GM23338 (cell line): ENCODE data around the gene TMCO5A. TPM values are rescaled to one million over a fixed set of nuclear protein-coding genes. Genes with fewer than 3 reads are reported as not detected.

ENCODE experiments used
- ATAC-seq: fragments of 200-7000 bp; cut with Tn5 transposase; 3 replicates; pipeline ENCODE4 v1.9.1; 2020
- DNase-seq: peaks from one replicate; pipeline ENCODE4 v3.0.0-alpha.2; 2015; ENCODE audit warnings: low spot score
- H2AFZ ChIP-seq: fragments of 200-600 bp; sonication (generic); 2 replicates; pipeline ENCODE4 v1.8.0; 2016; ENCODE audit warnings: antibody characterized with exemption, mild to moderate bottlenecking, moderate library complexity
- H3F3A ChIP-seq: fragments of 200-600 bp; sonication (generic); replicated peaks from 2 replicates; pipeline ENCODE4 v1.8.0; 2017; ENCODE audit warnings: antibody characterized with exemption, mixed run types, low read depth
- H3K27ac ChIP-seq: fragments of 200-600 bp; sonication (generic); 2 replicates; pipeline ENCODE4 v1.6.1; 2016; ENCODE audit warnings: low read depth
- H3K27me3 ChIP-seq: fragments of 200-600 bp; sonication (generic); 2 replicates; pipeline ENCODE4 v1.8.0; 2016; ENCODE audit warnings: mild to moderate bottlenecking, mixed run types, moderate library complexity; ENCODE audit not compliant: insufficient read depth
- H3K36me3 ChIP-seq: fragments of 200-600 bp; sonication (generic); 2 replicates; pipeline ENCODE4 v1.8.0; 2016; ENCODE audit warnings: mild to moderate bottlenecking; ENCODE audit not compliant: insufficient read depth
- H3K4me1 ChIP-seq: fragments of 200-600 bp; sonication (generic); 2 replicates; pipeline ENCODE4 v1.8.0; 2016; ENCODE audit warnings: mild to moderate bottlenecking, moderate library complexity; ENCODE audit not compliant: insufficient read depth
- H3K4me2 ChIP-seq: fragments of 200-600 bp; sonication (generic); 2 replicates; pipeline ENCODE4 v1.7.1; 2017; ENCODE audit warnings: mixed run types
- H3K4me3 ChIP-seq: fragments of 200-600 bp; sonication (generic); 2 replicates; pipeline ENCODE4 v1.6.1; 2016; ENCODE audit warnings: mixed run types
- H3K79me2 ChIP-seq: fragments of 200-600 bp; sonication (generic); replicated peaks from 2 replicates; pipeline ENCODE4 v1.8.0; 2017; ENCODE audit warnings: mild to moderate bottlenecking; ENCODE audit not compliant: insufficient read depth
- H3K9me2 ChIP-seq: fragments of 200-600 bp; sonication (generic); 2 replicates; pipeline ENCODE4 v1.8.0; 2017; ENCODE audit not compliant: insufficient read depth
- H4K20me1 ChIP-seq: fragments of 200-600 bp; sonication (generic); replicated peaks from 2 replicates; pipeline ENCODE4 v1.8.0; 2017; ENCODE audit warnings: mild to moderate bottlenecking; ENCODE audit not compliant: insufficient read depth
- H3K27ac Mint-ChIP-seq: 2 replicates; pipeline ENCODE4 v1.8.0; 2020; ENCODE audit warnings: inconsistent platforms, mild to moderate bottlenecking, moderate library complexity, mixed read lengths
- H3K27me3 Mint-ChIP-seq: 3 replicates; pipeline ENCODE4 v1.8.0; 2022; ENCODE audit warnings: low read depth, mild to moderate bottlenecking, moderate library complexity, mixed read lengths, inconsistent platforms; ENCODE audit not compliant: insufficient read depth, poor library complexity
- H3K36me3 Mint-ChIP-seq: 3 replicates; pipeline ENCODE4 v1.8.0; 2021; ENCODE audit warnings: low read depth, mild to moderate bottlenecking, inconsistent platforms, moderate library complexity, mixed read lengths
- H3K4me1 Mint-ChIP-seq: 3 replicates; pipeline ENCODE4 v1.8.0; 2020; ENCODE audit warnings: mild to moderate bottlenecking, inconsistent platforms, mixed read lengths
- H3K4me3 Mint-ChIP-seq: 3 replicates; pipeline ENCODE4 v1.8.0; 2021; ENCODE audit warnings: moderate library complexity, mild to moderate bottlenecking, inconsistent platforms, mixed read lengths
- H3K9me3 Mint-ChIP-seq: 3 replicates; pipeline ENCODE4 v1.8.0; 2020; ENCODE audit warnings: moderate library complexity, mild to moderate bottlenecking, inconsistent platforms, mixed read lengths
- CREB1 ChIP-seq: fragments of 250-450 bp; sonication (Bioruptor Pico); IDR thresholded peaks from 2 replicates; pipeline ENCODE4 v1.5.0; 2020; ENCODE audit warnings: low read depth, mild to moderate bottlenecking, moderate library complexity
- CTCF ChIP-seq, 2 experiments: fragments of 200-600 bp in 1 of 2; sonication (generic) in 1 of 2; conservative IDR thresholded peaks; 2 replicates each; pipeline versions ENCODE4 v1.5.1 to v1.6.1; 2016 to 2017; ENCODE audit warnings: antibody characterized with exemption in 2 of 2, low read depth in 2 of 2, mild to moderate bottlenecking in 2 of 2, moderate library complexity in 1 of 2
- ETS1 ChIP-seq: IDR thresholded peaks from 2 replicates; pipeline ENCODE4 v1.6.1; 2016; ENCODE audit warnings: antibody characterized with exemption
- EZH2 ChIP-seq: fragments of 200-600 bp; sonication (generic); IDR thresholded peaks from one replicate; pipeline ENCODE4 v1.8.0; 2017; ENCODE audit warnings: antibody characterized with exemption, mild to moderate bottlenecking, low read depth; ENCODE audit not compliant: unreplicated experiment
- EZH2phosphoT487 ChIP-seq: fragments of 200-600 bp; sonication (generic); IDR thresholded peaks from one replicate; pipeline ENCODE4 v1.8.1; 2018; ENCODE audit warnings: antibody characterized with exemption; ENCODE audit not compliant: unreplicated experiment
- JUNB ChIP-seq: IDR thresholded peaks from one replicate; pipeline ENCODE4 v1.6.1; 2016; ENCODE audit warnings: antibody characterized with exemption; ENCODE audit not compliant: unreplicated experiment
- NANOG ChIP-seq: IDR thresholded peaks from 2 replicates; pipeline ENCODE4 v1.6.1; 2016; ENCODE audit warnings: antibody characterized with exemption, borderline replicate concordance
- POLR2AphosphoS5 ChIP-seq: IDR thresholded peaks from 2 replicates; pipeline ENCODE4 v1.6.1; 2016; ENCODE audit warnings: antibody characterized with exemption, low read depth
- REST ChIP-seq: IDR thresholded peaks from one replicate; pipeline ENCODE4 v1.6.1; 2018; ENCODE audit warnings: antibody characterized with exemption; ENCODE audit not compliant: unreplicated experiment
- STAT1 ChIP-seq: IDR thresholded peaks from one replicate; pipeline ENCODE4 v1.6.1; 2016; ENCODE audit warnings: antibody characterized with exemption; ENCODE audit not compliant: unreplicated experiment
- ZNF114 ChIP-seq: fragments of 250-450 bp; sonication (Bioruptor Pico); IDR thresholded peaks from 2 replicates; pipeline ENCODE4 v1.5.0; 2020; ENCODE audit warnings: mild to moderate bottlenecking, moderate library complexity
- ZNF331 ChIP-seq: fragments of 250-450 bp; sonication (Bioruptor Pico); IDR thresholded peaks from 2 replicates; pipeline ENCODE4 v1.5.0; 2020; ENCODE audit warnings: low read depth, mild to moderate bottlenecking, moderate library complexity
- ZNF462 ChIP-seq: fragments of 250-450 bp; sonication (Bioruptor Pico); IDR thresholded peaks from 2 replicates; pipeline ENCODE4 v1.5.0; 2020; ENCODE audit warnings: mild to moderate bottlenecking, moderate library complexity
- polyA plus RNA-seq: library from polyadenylated mRNA; unstranded; fragments of >200 nt; fragmentation: Nextera tagmentation; extraction: Ambion mirVana; gene quantifications from 2 replicates; pipeline ENCODE4 v1.2.1, GENCODE V29; 2016
- total RNA-seq: library from RNA; depleted of rRNA; stranded (reverse); fragments of >200 nt; shearing (Covaris generic); gene quantifications from 2 replicates; pipeline ENCODE4 v1.2.3, GENCODE V29; 2014

The TMCO5A gene
- total and polyA plus RNA-seq, 2 experiments from 2014 or later, result not detected

GRCh38 chr15:37981201-37981600, 46.8 kb downstream of the TMCO5A start:
- H3K79me2 ChIP-seq, result no peaks in the 10 kb centered on the region
- 0 out of 2 replicates have a peak, but pooled peaks cover 6% of the 10 kb centered on the region for H3K9me2 ChIP-seq
- peaks cover 5% of the 10 kb centered on the region; the same call in 2 of the 3 replicates for H3K4me1 Mint-ChIP-seq
- no peaks in the 10 kb centered on the region for H3K9me3 Mint-ChIP-seq
- H3K36me3 ChIP-seq, result no peaks in the 10 kb centered on the region
- no peak overlapping the region for H3K4me3 ChIP-seq
- H3K4me2 ChIP-seq, result no peak overlapping the region
- H3K27ac ChIP-seq, result no peak overlapping the region
- H3F3A ChIP-seq, result no peaks in the 10 kb centered on the region
- H3K4me3 Mint-ChIP-seq, result no peak overlapping the region
- H4K20me1 ChIP-seq, result no peaks in the 10 kb centered on the region
- H3K36me3 Mint-ChIP-seq, result no peaks in the 10 kb centered on the region
- H3K27ac Mint-ChIP-seq, result no peak overlapping the region
- DNase-seq, result no peak
- H3K27me3 ChIP-seq, result no peaks in the 10 kb centered on the region
- H2AFZ ChIP-seq, result no peak overlapping the region
- no peaks in the 10 kb centered on the region for H3K27me3 Mint-ChIP-seq
- ATAC-seq, result no peak
- TF ChIP-seq POLR2AphosphoS5, result no peak
- no peak for TF ChIP-seq ZNF331 (CRISPR knock-in tag)
- TF ChIP-seq CREB1, result no peak
- TF ChIP-seq JUNB, result no peak
- TF ChIP-seq EZH2phosphoT487, result no peak
- TF ChIP-seq CTCF (conservative IDR thresholded peaks at IDR 0.05; ENCODE audit: low read depth in 2 of 2), result no peak
- no peak for TF ChIP-seq EZH2
- no peak for TF ChIP-seq REST
- TF ChIP-seq STAT1, result no peak
- no peak for TF ChIP-seq NANOG
- no peak for TF ChIP-seq ZNF462 (CRISPR knock-in tag)
- no peak for TF ChIP-seq ETS1
- no peak for TF ChIP-seq ZNF114 (CRISPR knock-in tag)
- no peaks in the 10 kb centered on the region for H3K4me1 ChIP-seq
